Aorta (tissue), 5 donors: Measurements from ENCODE around the gene TBCEL. TPM values are rescaled to one million over a fixed set of nuclear protein-coding genes. Genes with fewer than 3 reads are reported as not detected.
A peak's percentile ranks its signal among the peaks of the same experiment; 100 is the strongest.

Experiments used
- ATAC-seq: fragments of 200-7000 bp; cut with Tn5 transposase; one replicate; pipeline ENCODE4 v1.9.1; 2022; ENCODE audit warnings: moderate library complexity; ENCODE audit not compliant: low FRiP score
- DNase-seq, 2 donors: peaks; one replicate each; pipeline ENCODE4 v3.0.0-alpha.2; 2020
- H3K27ac ChIP-seq, 2 donors: one replicate each; pipeline ENCODE4 v1.5.1; 2013; ENCODE audit warnings: low read length in 2 of 2, mild to moderate bottlenecking in 2 of 2, moderate library complexity in 2 of 2, control low read depth in 1 of 2, inconsistent platforms in 1 of 2, low read depth in 1 of 2
- H3K27me3 ChIP-seq, 2 donors: one replicate each; pipeline ENCODE4 v1.6.1; 2013; ENCODE audit warnings: control low read depth in 1 of 2, low read length in 1 of 2, mild to moderate bottlenecking in 1 of 2, moderate library complexity in 1 of 2; ENCODE audit not compliant: insufficient read depth in 2 of 2, control insufficient read depth in 1 of 2
- H3K36me3 ChIP-seq, 2 donors: one replicate each; pipeline ENCODE4 v1.6.1; 2013; ENCODE audit warnings: control low read depth in 1 of 2, low read length in 1 of 2, mild to moderate bottlenecking in 1 of 2; ENCODE audit not compliant: insufficient read depth in 2 of 2, control insufficient read depth in 1 of 2
- H3K4me1 ChIP-seq, 2 donors: one replicate each; pipeline ENCODE4 v1.6.1; 2013; ENCODE audit warnings: low read length in 2 of 2, control low read depth in 1 of 2, mild to moderate bottlenecking in 1 of 2, moderate library complexity in 1 of 2; ENCODE audit not compliant: insufficient read depth in 2 of 2, control insufficient read depth in 1 of 2
- H3K4me3 ChIP-seq, 2 donors: one replicate each; pipeline ENCODE4 v1.5.1; 2013; ENCODE audit warnings: low read length in 2 of 2, control low read depth in 1 of 2, mild to moderate bottlenecking in 1 of 2
- H3K9me3 ChIP-seq: one replicate; pipeline ENCODE4 v1.6.1; 2013; ENCODE audit warnings: mild to moderate bottlenecking, low read length; ENCODE audit not compliant: control insufficient read depth
- WGBS, 2 donors: extraction: QIAGEN DNeasy Blood & Tissue Kit; methylation state at CpG; one replicate each; pipeline ENCODE4 v1.1.7; 2013; 5-methylcytosine and 5-hydroxymethylcytosine counted together
- intact Hi-C, 2 donors: fragments of 100-400 bp; cut with DNase I; formaldehyde crosslinking; loops; one replicate each; pipeline versions ENCODE4 v1.14.2 to v1.15.0; 2022
- polyA plus RNA-seq, 2 donors: library from polyadenylated mRNA; stranded (reverse); fragments of 200-250 nt; gene quantifications; one replicate each; pipeline ENCODE4 v1.2.3, GENCODE V29; 2013
- total RNA-seq, 2 donors: library from RNA; stranded (reverse); fragmentation: NEBNext Ultra II Directional; extraction: Animal tissue kit (Norgen Biotek cat#: 25700); gene quantifications; one replicate each; pipeline ENCODE4 v1.2.1, GENCODE V29; 2021
- donor health status: healthy with polysubstance abuse.
- donor health status: Bipolar disorder and iron deficiency.
- donor health status: DM: no; HTN: no; CAD: no.
- donor health status: DM: no; HTN: no; CAD: no.
- donor health status: DM: yes; HTN: yes; CAD: no.

The TBCEL gene
- total and polyA plus RNA-seq, 4 donors, result 5.9 to 29.1 (median 16.6) TPM

DNA sequence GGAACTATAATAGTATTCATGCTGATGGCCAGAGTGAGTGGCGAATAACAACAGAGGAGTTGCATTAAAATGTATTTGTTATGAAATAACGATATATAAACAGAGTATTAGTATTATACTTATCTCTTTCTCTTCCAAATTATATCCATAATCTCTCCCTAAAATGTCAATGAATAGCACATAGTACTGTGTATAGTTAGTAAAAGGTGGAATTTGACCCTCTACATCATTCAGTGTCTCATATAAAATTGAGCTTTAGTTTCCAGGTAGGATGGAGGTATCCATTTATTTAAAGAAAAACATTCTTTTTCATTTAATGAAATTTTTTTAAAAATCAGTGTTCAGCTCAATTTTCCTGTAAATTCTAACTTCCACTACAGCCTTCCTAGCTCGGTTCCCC lies 42.7 kb downstream of the TBCEL start:
- ATAC-seq (no peak), DNase-seq (no peak)
- WGBS, 2 donors, result 97 to 99% methylated on average over 3 of the region's 3 CpGs
- no peak overlapping the region for H3K4me3 ChIP-seq
- intact Hi-C loops, result no loop called here
- H3K9me3 ChIP-seq, result no peaks in the 10 kb centered on the region
- H3K27me3 ChIP-seq, result no peaks in the 10 kb centered on the region
- H3K4me1 ChIP-seq, result peaks cover 0 to under 1% of the 10 kb centered on the region in 2 donors
- no peak overlapping the region for H3K27ac ChIP-seq
- H3K36me3 ChIP-seq, result peaks cover 0 to 1% of the 10 kb centered on the region in 2 donors

GRCh38 chr11:121067026-121067425 lies 43.1 kb downstream of the TBCEL start:
- Histone ChIP-seq H3K36me3 (peaks cover 0 to 4% of the 10 kb centered on the region in 2 donors), H3K4me3 (no peak overlapping the region), H3K4me1 (peaks cover 0 to 2% of the 10 kb centered on the region in 2 donors), H3K9me3 (no peaks in the 10 kb centered on the region), H3K27me3 (no peaks in the 10 kb centered on the region), H3K27ac (no peak overlapping the region)
- WGBS, 2 donors, result 87 to 89% methylated on average over 3 of the region's 3 CpGs
- intact Hi-C loops, result no loop called here
- no peak for ATAC-seq
- DNase-seq, result no peak

GRCh38 chr11:121067453-121067852 lies 43.6 kb downstream of the TBCEL start:
- intact Hi-C loops, result no loop called here
- ATAC-seq (no peak), DNase-seq (no peak)
- WGBS, 2 donors, result 51 to 58% methylated on average over 2 of the region's 2 CpGs
- peaks cover 0 to 2% of the 10 kb centered on the region in 2 donors for H3K36me3 ChIP-seq
- H3K27me3 ChIP-seq, result no peaks in the 10 kb centered on the region
- no peaks in the 10 kb centered on the region for H3K9me3 ChIP-seq
- no peak overlapping the region for H3K4me3 ChIP-seq
- no peak overlapping the region for H3K27ac ChIP-seq
- H3K4me1 ChIP-seq, result peaks cover 0 to 2% of the 10 kb centered on the region in 2 donors

GRCh38 chr11:121067962-121068647 lies 44.2 kb downstream of the TBCEL start:
- H3K27ac ChIP-seq, result no peak overlapping the region
- intact Hi-C loops, result no loop called here
- ATAC-seq (no peak), DNase-seq (no peak)
- WGBS, 2 donors, result 81 to 83% methylated on average over 6 of the region's 6 CpGs
- no peak overlapping the region for H3K4me3 ChIP-seq
- no peaks in the 10 kb centered on the region for H3K27me3 ChIP-seq
- H3K4me1 ChIP-seq, result peaks cover 0 to 2% of the 10 kb centered on the region in 2 donors
- H3K9me3 ChIP-seq, result no peaks in the 10 kb centered on the region
- H3K36me3 ChIP-seq, result peaks cover 0 to 2% of the 10 kb centered on the region in 2 donors

DNA sequence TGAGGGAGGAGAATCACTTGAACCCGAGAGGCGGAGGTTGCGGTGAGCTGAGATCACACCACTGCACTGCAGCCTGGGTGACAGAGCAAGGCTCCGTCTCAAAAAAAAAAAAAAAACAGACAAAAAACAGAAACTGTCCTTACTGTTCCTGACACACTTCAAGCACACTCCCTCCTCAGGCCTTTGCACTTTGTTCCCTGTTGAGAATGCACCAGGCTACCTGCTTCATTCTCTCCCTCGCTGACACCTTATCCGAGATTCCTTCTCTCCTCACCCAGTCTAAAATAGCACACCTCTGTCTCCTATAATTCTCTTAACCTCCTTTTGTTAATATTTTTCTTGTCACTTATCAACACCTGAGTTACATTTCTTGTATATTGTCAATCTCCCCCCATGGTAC lies 44.9 kb downstream of the TBCEL start:
- DNase-seq (no peak), ATAC-seq (no peak)
- Histone ChIP-seq H3K27ac (no peak overlapping the region), H3K36me3 (peaks cover 0 to 2% of the 10 kb centered on the region in 2 donors), H3K4me1 (peaks cover 0 to 2% of the 10 kb centered on the region in 2 donors), H3K9me3 (no peaks in the 10 kb centered on the region), H3K27me3 (no peaks in the 10 kb centered on the region), H3K4me3 (no peak overlapping the region)
- WGBS, 2 donors, result 87% methylated on average over 6 of the region's 6 CpGs
- intact Hi-C loops, result no loop called here

GRCh38 chr11:121070951-121071845 lies 47.3 kb downstream of the TBCEL start:
- peaks cover 0 to 2% of the 10 kb centered on the region in 2 donors for H3K4me1 ChIP-seq
- WGBS, 2 donors, result 39 to 43% methylated on average over 2 of the region's 2 CpGs
- H3K4me3 ChIP-seq, result no peak overlapping the region
- peaks cover 0 to 2% of the 10 kb centered on the region in 2 donors for H3K36me3 ChIP-seq
- ATAC-seq (no peak), DNase-seq (no peak)
- peak overlapping the region in 1 of 2 donors; percentile 54 for H3K27ac ChIP-seq
- intact Hi-C loops, result no loop called here
- no peaks in the 10 kb centered on the region for H3K27me3 ChIP-seq
- H3K9me3 ChIP-seq, result no peaks in the 10 kb centered on the region

GRCh38 chr11:121071846-121072450 lies 48.0 kb downstream of the TBCEL start:
- 6 to 12% methylated on average over 5 of the region's 5 CpGs for WGBS, 2 donors
- no peak for DNase-seq
- Histone ChIP-seq H3K4me3 (no peak overlapping the region), H3K27ac (peak overlapping the region in 1 of 2 donors; percentile 54), H3K4me1 (peaks cover 0 to 2% of the 10 kb centered on the region in 2 donors), H3K9me3 (no peaks in the 10 kb centered on the region), H3K36me3 (peaks cover 0 to 2% of the 10 kb centered on the region in 2 donors), H3K27me3 (no peaks in the 10 kb centered on the region)
- ATAC-seq, result no peak
- intact Hi-C loops, result no loop called here

DNA sequence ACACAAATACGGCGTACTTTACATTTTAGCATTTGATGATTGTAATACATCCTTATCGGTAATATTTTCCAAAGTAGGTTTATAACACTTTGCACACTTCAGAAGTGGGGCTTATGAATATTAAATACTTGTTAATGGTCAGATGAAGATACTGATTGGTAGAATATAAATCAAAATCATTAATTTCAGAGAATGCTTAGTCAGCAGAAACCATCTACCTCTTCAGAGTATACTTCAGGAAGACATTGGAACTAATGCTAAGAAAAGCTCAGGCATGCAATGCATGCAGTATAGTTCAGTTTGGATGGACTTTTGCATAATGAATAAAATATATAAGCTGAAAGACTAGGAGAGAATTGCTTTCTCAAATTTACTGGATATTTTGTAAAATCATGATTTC lies 57.4 kb downstream of the TBCEL start:
- no peak for ATAC-seq
- no peak for DNase-seq
- Histone ChIP-seq H3K27me3 (no peaks in the 10 kb centered on the region), H3K4me3 (no peak overlapping the region), H3K4me1 (no peaks in the 10 kb centered on the region), H3K27ac (no peak overlapping the region), H3K36me3 (peaks cover 0 to 4% of the 10 kb centered on the region in 2 donors), H3K9me3 (no peaks in the 10 kb centered on the region)
- intact Hi-C loops, result no loop called here
- WGBS, 2 donors, result 96 to 97% methylated on average over 3 of the region's 3 CpGs
